RKO (cell line): Measurements from ENCODE around the gene CTXND1.

Source experiments
- DNase-seq: peaks from one replicate; pipeline ENCODE4 v3.0.0-alpha.2; 2016; ENCODE audit warnings: low spot score

The CTXND1 gene

GRCh38 chr15:80208758-80209734 lies 43.0 kb downstream of the CTXND1 start:
- no peak for DNase-seq

- no peak for DNase-seq
Observed at GRCh38 chr15:80207887-80208286, 44.1 kb downstream of the CTXND1 start.

DNA sequence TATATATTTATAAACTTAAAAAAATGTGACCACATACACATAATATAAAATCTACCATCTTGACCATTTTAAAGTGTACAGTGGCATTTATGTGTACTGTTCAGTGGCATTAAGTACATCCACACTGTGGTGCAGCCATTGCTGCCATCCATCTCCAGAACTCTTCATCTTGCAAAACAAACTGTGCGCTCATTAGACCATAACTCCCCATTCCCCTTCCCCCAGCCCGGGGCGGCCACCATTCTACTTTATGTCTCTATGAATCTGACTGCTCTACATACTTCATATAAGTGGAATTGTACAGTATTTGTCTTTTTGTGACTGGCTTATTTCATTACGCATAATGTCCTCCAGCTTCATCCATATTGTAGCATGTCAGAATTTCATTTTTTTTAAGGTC lies 47.8 kb downstream of the CTXND1 start:
- no peak for DNase-seq

- DNase-seq = no peak
Observed at GRCh38 chr15:80203361-80203885, 48.6 kb downstream of the CTXND1 start.

GRCh38 chr15:80202641-80203360 lies 49.2 kb downstream of the CTXND1 start:
- no peak for DNase-seq

GRCh38 chr15:80202016-80202315 lies 50.0 kb downstream of the CTXND1 start:
- DNase-seq = no peak

- no peak for DNase-seq
Observed at GRCh38 chr15:80201256-80202015, 50.6 kb downstream of the CTXND1 start.

DNA sequence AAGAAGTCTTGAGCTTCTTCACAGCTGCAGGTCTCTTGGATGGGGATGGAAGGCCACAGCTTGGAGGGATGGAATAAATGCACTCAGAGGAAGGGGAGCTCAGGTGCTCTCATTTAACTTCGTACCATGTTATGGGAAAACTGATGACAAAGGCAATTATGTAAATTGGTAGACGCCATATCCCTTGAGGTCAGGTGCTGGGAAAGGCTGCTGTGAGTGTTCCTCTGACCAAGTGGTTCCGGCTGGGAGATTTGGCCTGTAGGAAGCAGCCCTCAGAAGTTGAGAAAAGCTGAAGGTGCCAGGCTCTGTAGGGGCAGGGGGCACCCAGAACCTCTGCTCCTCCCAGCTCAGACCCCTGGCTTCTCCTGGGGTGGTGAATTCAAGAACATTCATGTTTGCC lies 52.1 kb downstream of the CTXND1 start:
- DNase-seq = no peak

DNA sequence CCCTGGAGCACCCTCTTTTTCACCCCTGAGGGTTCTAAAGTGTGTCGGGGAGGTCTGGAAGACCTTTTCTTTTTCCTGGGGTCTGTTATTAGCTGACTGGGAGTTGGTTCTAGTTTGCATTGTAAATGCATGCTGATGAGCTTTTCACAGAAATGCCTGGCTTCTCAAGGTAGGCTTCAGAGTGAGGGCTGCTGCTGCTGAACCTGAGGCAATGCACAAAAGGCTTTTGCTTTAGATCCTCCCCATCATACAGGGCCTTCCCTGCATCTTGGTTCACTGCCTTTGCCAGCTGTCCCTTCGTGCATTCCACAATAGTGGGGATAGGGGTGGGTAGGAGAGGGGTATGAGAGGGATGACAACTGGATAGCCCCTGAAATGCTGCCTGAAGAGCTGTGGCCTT lies 52.6 kb downstream of the CTXND1 start:
- DNase-seq = no peak

- DNase-seq = no peak
Observed at GRCh38 chr15:80194914-80195313, 57.1 kb downstream of the CTXND1 start.

- no peak for DNase-seq
Observed at GRCh38 chr15:80194186-80194585, 57.8 kb downstream of the CTXND1 start.

- DNase-seq = no peak
Observed at GRCh38 chr15:80191897-80192595, 60.0 kb downstream of the CTXND1 start.

DNA sequence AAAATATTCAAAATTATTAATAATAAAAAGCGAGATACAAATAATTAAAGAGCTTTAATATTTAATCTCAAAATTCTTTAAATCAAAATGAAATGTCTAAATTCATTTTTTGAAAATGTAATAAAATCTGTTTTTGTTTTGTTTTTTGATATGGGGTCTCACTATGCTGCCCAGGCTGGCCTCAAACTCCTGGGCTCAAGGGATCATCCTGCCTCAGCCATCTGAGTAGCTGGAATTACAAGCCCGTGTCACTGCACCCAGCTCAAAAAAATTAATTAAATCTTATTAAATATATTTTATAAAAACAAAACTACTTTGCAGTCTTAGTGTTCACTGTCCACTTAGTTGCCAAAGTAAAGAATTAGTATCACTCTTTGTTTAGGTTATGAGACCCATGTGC lies 60.8 kb downstream of the CTXND1 start:
- DNase-seq = no peak

- DNase-seq = no peak
Observed at GRCh38 chr15:80188251-80188650, 63.8 kb downstream of the CTXND1 start.

DNA sequence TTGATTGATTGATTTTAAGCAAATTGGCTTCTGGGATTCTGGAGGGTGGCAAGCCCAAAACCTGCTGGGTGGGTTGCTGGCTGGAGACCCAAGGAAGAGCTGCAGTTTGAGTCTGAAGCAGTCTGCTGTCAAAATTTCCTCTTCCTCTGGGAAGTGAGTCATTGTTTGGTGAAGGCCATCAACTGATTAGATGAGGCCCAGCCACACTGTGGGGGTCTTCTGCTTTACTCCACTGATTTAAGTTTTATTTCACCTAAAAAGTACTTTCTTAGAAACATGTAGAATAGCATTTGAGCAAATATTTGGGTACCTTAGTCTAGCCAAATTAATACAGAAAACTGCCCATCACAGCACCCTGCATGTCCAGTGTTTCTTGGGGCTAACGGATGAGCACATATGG lies 65.4 kb downstream of the CTXND1 start:
- DNase-seq = no peak

- no peak for DNase-seq
Observed at GRCh38 chr15:80186066-80186465, 65.9 kb downstream of the CTXND1 start.

DNA sequence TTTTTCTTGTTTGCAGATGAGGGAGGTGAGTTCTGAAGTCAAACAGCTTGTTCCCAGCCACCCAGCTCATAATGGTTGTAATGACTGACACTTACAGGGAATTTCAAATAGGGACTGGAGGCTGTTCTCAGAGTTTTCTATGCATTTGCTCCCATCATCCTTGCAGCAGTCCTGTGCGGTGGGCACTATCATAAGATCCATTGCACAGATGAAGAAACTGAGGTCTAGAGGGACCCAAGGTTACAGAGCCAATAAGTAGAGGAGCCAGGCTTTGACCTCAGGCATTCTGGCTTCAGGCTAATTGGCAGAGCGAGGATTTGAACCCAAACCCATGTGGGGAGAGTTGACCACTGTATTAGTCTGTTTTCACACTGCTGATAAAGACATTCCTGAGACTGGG lies 66.9 kb downstream of the CTXND1 start:
- no peak for DNase-seq

GRCh38 chr15:80184554-80184953 lies 67.5 kb downstream of the CTXND1 start:
- no peak for DNase-seq

DNA sequence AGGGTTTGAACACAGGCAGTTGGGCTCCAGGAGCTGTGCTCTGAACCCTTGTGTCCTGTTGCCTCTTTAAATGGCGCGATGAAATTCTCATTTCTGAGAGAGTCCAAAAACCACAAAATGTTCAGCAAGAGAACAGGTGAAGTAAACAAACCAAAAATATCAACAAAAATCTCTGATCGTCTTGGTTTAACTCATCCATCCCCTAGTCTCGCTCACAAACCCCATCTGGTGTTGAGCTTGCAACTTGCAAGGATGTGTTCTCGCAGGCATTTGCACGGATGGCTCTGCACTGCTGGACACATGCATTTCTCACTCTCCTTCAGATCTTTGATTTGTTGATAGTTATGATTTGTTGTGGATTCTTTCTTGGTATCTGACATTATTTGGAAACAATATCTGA lies 68.1 kb downstream of the CTXND1 start:
- DNase-seq = no peak

- DNase-seq = no peak
Observed at GRCh38 chr15:80183306-80183705, 68.7 kb downstream of the CTXND1 start.

- DNase-seq = no peak
Observed at GRCh38 chr15:80182611-80183261, 69.3 kb downstream of the CTXND1 start.
